Uterus (tissue), 2 donors: ENCODE results near the gene BICD2.

Experiments
- POLR2A ChIP-seq, 2 donors: fragments of 450-650 bp; IDR thresholded peaks; one replicate each; pipeline ENCODE4 v1.6.1; 2016; ENCODE audit warnings: antibody characterized with exemption in 2 of 2, mild to moderate bottlenecking in 1 of 2, moderate library complexity in 1 of 2
- TF ChIP-seq, protein P1 (sequence below), 4 experiments: fragments of 200-600 bp in 2 of 4; fragments of 450-650 bp in 2 of 4; sonication (generic) in 2 of 4; IDR thresholded peaks; one replicate each; pipeline ENCODE4 v1.5.1; 2016 to 2019; ENCODE audit warnings: antibody characterized with exemption in 4 of 4, mild to moderate bottlenecking in 2 of 4, moderate library complexity in 1 of 4

DNA sequence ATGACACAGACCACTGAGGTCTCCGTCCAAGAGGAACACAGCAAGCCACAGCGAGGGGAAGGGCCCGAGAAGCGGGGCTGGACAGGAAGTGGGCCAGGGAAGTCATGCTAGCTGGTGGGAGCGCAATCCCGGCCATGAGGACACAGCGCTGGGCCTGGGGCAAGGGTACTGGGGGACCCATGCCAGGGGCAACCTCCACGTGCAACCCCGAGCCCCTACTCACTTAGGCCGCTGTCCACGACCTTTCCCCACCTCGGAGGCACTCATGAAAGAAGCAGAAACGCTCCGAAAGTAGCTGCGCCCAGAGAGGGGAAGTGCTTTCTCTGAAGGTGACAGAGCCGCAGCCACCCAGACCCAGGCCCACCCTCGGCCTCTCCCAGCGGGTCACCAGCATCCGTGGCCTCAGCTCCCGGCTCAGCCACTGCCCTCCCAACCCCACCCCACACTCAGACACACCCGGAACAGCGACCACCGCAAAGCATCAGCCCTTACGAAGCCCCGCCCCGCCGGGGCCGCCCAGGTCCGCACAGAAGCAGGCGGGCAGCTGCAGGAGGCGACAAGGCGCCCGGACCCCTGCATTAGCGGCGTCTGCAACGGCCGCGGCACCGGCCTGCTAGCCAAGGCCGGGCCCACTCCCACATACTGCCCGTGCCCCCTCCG is 782 bp downstream of the BICD2 start:
- TF ChIP-seq, protein P1, sequence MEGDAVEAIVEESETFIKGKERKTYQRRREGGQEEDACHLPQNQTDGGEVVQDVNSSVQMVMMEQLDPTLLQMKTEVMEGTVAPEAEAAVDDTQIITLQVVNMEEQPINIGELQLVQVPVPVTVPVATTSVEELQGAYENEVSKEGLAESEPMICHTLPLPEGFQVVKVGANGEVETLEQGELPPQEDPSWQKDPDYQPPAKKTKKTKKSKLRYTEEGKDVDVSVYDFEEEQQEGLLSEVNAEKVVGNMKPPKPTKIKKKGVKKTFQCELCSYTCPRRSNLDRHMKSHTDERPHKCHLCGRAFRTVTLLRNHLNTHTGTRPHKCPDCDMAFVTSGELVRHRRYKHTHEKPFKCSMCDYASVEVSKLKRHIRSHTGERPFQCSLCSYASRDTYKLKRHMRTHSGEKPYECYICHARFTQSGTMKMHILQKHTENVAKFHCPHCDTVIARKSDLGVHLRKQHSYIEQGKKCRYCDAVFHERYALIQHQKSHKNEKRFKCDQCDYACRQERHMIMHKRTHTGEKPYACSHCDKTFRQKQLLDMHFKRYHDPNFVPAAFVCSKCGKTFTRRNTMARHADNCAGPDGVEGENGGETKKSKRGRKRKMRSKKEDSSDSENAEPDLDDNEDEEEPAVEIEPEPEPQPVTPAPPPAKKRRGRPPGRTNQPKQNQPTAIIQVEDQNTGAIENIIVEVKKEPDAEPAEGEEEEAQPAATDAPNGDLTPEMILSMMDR (IDR thresholded peaks at IDR 0.05) = no peak
- TF ChIP-seq POLR2A (IDR thresholded peaks at IDR 0.05) = no peak
